Right forelimb (tissue), 1 donor: ENCODE results near the gene ARL8A.

Experiments used
- DNase-seq: peaks from one replicate; pipeline ENCODE4 v3.0.0-alpha.2; 2018

The ARL8A gene

DNA sequence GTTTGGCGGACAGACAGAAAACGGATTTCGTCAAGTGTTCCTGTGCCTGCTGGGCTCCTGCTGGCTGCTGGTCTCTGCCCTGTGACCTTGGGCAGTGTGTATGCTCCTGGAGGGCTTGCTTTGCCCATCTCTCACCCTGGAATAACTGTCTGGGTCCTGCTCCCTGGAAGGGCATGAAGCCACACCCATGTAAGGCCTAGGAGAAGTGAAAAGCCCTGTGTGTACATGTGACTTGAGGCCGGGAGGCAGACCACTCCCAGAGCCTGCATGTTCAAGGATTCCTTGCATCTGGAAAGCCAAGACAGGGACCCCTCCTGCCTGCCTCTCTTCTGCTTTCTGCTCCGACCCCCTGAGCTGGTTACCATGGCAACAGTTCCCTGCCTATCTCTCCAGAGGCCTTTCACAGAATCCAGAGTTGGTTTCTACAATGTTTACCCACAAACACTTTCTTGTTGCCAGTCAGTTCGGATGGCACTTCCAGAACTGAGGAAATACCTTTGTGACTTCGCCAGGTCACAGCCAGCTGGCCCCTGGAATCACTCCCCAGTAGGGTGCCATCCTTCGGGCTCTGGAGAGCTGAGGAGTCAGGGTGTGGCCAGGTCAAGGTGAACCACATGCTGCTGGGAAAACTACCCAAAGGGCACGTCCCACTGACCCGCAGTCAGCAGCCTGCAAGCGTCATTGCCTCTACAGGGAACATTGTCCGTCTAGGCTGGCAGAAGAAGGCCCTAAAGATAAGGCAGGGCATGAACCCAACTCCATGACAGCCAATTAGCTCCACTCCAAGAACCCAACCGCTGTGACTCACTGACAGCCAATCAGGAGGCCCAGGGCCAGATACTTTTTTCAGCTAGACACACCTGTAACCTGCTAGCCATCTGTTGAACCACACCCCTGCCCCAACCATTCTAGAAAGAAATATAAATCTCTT, 36.5 kb downstream of the ARL8A start:
- no peak for DNase-seq

GRCh38 chr1:202107321-202107761, 37.2 kb downstream of the ARL8A start:
- DNase-seq: no peak

DNA sequence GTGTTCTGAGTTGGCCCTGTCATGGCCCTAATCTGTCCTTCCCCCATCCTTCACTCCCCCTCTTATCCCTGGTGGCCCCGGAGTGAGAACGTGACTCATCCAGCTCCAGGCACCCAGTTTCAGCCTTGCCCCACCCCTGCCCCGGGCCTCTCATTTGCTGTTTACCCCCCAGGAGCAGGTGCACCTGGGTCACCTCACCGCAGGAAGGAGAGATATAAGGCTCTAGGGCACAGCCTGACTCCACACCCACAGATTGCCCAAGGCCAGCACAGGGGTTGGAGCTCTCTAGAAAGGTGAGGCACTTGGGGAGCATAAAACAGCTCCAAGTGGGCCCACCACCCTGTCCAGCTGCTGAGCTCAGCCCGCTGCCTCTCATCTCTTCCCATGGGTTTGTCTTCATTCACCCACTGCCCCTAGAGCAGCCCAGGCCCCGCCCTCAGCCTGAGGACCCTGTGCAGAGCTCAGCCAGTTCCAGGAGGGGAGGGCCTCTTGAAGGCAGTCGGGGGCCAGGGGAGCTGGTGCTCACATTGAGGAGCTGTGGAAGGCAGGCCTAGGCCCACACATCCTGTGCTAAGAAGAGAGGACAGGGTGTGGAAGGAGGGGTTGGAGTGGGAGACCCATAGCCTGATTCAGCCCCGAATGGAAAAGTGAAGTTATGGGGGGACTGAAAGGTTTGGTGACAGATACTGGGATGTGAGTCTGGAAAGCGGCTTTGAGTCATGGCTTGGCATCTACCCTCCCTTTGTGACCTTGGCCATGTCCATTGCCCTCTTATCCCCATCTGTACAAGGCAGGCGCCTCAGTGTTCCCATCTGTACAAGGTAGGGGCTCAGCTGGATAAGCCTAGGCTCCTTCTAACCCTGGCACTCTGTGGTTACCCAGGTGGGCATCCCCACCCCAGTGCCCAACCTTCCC, 37.9 kb downstream of the ARL8A start:
- DNase-seq: no peak

- no peak for DNase-seq
These were observed 38.8 kb downstream of the ARL8A start for GRCh38 chr1:202105571-202106339.

DNA sequence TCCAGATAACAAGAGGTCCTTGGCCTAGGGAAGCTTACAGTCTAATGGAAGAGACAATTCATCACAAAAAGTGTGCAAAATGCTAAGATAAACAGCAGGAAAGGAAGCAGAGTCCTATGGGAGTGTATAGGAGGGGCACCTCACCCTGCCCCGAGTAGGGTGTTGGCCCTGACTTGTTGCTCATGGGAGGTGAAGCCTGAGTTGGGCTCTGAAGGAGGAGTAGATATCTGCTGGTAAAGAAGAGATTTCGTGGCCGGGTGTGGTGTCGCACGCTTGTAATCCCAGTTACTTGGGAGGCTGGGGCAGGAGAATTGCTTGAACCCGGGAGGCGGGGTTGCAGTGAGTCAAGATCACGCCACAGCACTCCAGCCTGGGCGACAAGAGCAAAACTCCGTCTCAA, 40.5 kb downstream of the ARL8A start:
- no peak for DNase-seq

- DNase-seq: no peak
These were observed 43.4 kb downstream of the ARL8A start for GRCh38 chr1:202101184-202101583.

- no peak for DNase-seq
These were observed 50.7 kb downstream of the ARL8A start for GRCh38 chr1:202093858-202094257.

DNA sequence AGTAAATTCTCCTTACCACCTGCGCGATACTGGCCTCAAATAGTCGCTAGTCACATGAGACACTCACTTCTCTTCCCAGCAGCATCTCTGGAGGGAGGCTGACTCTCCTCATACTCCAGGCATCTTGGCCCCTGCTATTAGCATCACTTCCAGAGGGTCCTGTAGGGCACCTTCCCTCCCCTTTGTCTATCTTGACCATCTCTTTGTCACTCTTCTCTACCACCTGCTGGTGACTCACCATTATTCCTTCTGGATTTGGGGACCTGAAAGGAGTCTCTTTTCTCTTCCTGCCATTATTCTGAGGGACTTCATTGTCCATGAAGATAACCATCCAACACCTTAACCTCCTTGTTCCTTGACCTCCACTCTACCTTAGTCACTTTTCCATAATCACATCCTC, 53.5 kb downstream of the ARL8A start:
- no peak for DNase-seq

DNA sequence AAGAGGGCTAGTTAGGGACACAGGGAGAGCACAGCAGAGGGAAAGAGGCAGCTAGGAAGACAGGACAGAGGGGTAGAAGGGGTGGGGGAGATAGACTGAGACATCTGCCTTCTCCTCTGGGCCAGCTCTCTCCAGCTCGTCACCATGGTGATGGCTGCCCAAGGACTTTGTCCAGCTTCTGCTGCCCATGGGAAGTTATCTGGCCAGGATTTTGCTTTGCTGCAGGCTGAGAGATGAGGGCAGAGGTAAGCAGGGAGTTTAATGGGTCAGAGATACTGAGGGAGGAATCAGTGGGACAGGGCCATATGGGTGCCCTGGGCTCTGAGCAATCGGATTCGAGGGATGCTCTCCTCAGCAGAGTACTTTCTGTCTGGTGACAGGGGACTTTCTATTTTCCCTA, 56.3 kb downstream of the ARL8A start:
- DNase-seq: no peak

DNA sequence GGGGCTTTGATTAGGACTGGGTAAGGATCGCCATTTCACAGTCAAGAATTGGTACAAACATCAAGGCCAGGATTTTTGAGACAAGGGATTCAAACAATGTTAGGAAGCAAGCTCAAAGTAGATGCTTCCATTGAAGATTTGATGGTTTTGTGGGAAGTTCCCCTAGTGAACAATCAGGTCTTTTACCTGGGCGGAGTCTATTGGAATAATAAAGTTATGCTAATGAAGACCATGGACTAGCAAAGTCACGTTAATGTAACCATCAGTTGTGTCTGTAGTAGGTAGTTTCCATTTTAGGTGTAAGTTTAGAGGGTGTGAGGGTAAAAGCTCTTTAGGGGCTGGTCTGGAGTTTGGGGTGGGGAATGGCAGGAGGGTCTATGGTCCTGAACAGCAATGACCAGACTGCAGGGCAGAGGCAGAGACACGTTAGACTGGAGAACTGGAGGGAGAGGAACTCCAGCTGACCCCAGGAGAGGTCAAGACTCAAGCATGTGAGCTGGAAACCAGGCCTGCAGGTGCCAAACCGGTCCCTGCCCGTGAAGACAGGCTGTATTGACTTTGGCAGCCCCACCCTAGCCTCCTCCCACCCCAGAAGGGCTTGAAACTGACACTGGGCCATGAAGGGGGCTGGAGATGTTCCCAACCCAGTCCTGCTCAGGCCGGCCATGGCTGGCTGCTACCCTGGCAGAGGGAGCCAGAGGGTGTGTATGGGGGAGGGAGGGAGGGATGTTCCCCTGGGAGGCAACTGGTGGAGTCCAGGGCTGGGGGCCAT, 57.8 kb downstream of the ARL8A start:
- no peak for DNase-seq

DNA sequence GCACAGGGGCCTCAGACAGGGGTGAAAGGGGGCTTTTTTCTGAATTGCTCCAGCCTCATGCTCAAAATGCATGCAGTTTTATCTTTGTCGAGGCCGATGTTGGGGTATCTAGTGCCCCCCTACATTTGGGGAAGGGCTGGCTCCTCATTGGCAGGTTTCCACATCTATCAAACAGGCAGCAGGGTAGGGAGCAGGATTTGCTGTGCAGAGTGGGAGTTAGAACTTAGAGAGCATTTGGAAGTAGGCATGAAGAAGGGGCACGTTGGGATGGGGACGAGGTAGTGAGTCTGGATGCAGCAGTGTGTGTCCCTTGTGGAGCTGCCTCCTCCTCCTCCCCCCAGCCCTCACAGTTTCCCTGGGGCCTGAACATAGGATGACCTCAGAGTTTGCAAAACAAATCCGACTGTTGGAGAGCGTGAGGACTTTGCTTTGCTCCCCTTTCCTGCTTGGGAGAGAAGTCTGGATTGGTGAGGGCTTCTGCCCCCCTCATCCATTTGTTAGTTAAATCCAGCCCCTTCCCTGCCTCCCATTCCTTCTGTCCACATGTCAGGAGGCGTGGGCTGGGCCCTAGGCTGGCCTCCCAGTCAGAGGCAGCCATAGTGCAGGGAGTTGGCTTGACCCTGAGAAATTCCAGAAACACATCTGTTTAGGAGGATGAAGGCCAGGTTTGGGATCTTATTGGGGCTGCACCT, 58.7 kb downstream of the ARL8A start:
- DNase-seq: no peak

DNA sequence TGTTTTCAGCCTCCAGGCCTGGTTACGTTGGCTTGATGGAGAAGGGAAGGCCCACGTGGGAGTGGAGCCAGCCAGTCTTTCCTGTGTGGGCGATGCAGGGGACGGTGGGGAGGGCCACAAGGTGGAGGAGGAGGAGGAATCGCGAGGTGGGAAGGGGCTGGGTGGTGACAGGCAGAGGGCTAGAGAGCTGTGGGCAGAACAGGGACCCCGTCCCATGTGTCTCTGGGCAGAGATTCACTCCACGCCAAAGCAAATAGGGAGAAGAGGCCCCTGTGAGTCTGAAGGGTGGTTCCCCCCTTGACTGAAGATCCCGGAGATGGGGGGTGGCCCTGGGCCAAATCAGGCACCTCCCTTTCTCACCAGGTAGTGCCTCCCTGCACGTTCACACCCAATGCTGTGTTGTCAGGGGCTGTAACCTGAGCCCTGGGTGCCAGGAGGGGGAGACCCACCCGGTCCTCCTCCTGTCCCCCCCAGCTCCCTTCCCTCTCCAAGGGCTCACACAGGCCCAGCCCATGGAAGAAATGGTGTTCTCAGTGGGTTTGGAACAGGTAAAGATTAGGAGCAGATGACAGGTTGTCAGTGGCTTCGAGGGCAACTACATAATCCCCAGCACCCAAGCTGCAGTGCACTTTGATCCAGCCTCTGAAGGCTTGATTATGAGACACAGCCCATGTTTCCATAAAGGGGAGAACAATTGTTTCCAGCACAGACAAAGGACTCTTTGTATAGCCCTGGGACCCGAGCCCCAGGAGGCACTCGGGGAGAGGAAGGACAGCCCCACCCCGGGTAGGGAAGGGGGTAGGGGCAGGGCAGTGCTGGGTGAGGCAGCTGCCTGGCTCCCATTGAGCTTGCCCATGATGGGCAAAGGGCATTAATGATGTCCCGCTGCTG, 59.5 kb downstream of the ARL8A start:
- DNase-seq: no peak
